Heart right ventricle (tissue), 16 donors: ENCODE measurements around the gene MAGI2. TPM values are rescaled to one million over a fixed set of nuclear protein-coding genes. Genes with fewer than 3 reads are reported as not detected.

Experiments
- ATAC-seq, 8 donors: fragments of 200-7000 bp; cut with Tn5 transposase; one replicate each; pipeline ENCODE4 v1.9.1; 2020; ENCODE audit warnings: mild to moderate bottlenecking in 8 of 8, moderate library complexity in 8 of 8, moderate number of reproducible peaks in 1 of 8
- DNase-seq, 2 donors: peaks; one replicate each; pipeline ENCODE4 v3.0.0-alpha.2; 2020
- H3K27ac ChIP-seq, 10 donors: fragments of 200-600 bp; sonication (generic) in 2 of 10; one replicate each; pipeline versions ENCODE4 v1.5.0 to v1.8.0; 2020 to 2022; ENCODE audit warnings: mild to moderate bottlenecking in 3 of 10
- H3K27me3 ChIP-seq, 7 donors: fragments of 200-600 bp; one replicate each; pipeline ENCODE4 v1.8.0; 2021 to 2022; ENCODE audit warnings: mild to moderate bottlenecking in 2 of 7
- H3K36me3 ChIP-seq, 9 donors: fragments of 200-600 bp; sonication (generic) in 1 of 9; one replicate each; pipeline versions ENCODE4 v1.5.0 to v1.8.0; 2020 to 2022; ENCODE audit warnings: mild to moderate bottlenecking in 2 of 9
- H3K4me1 ChIP-seq, 9 donors: fragments of 200-600 bp; sonication (generic) in 1 of 9; one replicate each; pipeline versions ENCODE4 v1.5.0 to v1.8.0; 2020 to 2022; ENCODE audit warnings: mild to moderate bottlenecking in 4 of 9
- H3K4me3 ChIP-seq, 10 donors: fragments of 200-600 bp; sonication (generic) in 2 of 10; one replicate each; pipeline versions ENCODE4 v1.5.0 to v1.8.0; 2020 to 2022; ENCODE audit warnings: mild to moderate bottlenecking in 7 of 10, moderate library complexity in 2 of 10
- H3K9me3 ChIP-seq, 11 donors: fragments of 200-600 bp in 10 of 11; sonication (generic) in 2 of 11; one replicate each; pipeline versions ENCODE4 v1.5.0 to v1.8.0; 2013 to 2022; ENCODE audit warnings: mild to moderate bottlenecking in 2 of 11, control low read depth in 1 of 11, moderate library complexity in 1 of 11
- WGBS, 2 donors: extraction: QIAGEN DNeasy Blood & Tissue Kit; methylation state at CpG; one replicate each; pipeline ENCODE4 v1.1.7; 2013; ENCODE audit warnings: inconsistent platforms in 1 of 2; 5-methylcytosine and 5-hydroxymethylcytosine counted together
- intact Hi-C, 10 donors: fragments of 100-400 bp; cut with DNase I; formaldehyde crosslinking; loops; one replicate each; pipeline versions ENCODE4 v1.11.1 to v1.14.2; 2022
- polyA plus RNA-seq, 2 donors: library from polyadenylated mRNA; stranded (reverse); fragments of 200-250 nt; gene quantifications; one replicate each; pipeline ENCODE4 v1.2.3, GENCODE V29; 2013
- total RNA-seq, 10 donors: library from RNA; stranded (reverse); fragmentation: NEBNext Ultra II Directional in 3 of 10; extraction: Animal tissue kit (Norgen Biotek cat#: 25700) in 3 of 10; gene quantifications; one replicate each; pipeline versions ENCODE4 v1.2.1 to v1.2.4, GENCODE V29; 2021 to 2023
- TF ChIP-seq, protein P1 (sequence below), 9 donors: fragments of 200-600 bp; sonication (generic) in 2 of 9; IDR thresholded peaks; one replicate each; pipeline versions ENCODE4 v1.5.0 to v1.8.0; 2021 to 2022; ENCODE audit warnings: antibody characterized with exemption in 9 of 9, mild to moderate bottlenecking in 5 of 9, moderate library complexity in 1 of 9
- donor health status: Arrhythmogenic right ventricular cardiomyopathy.
- donor health status: ischemic (EF 13 %, LVEDD 7.1; RV severe dilation, severe dysfunction).
- donor health status: healthy with polysubstance abuse.
- donor health status: DM: no; HTN: yes; CAD: no.
- donor health status: DM: no; HTN: no; CAD: no.
- donor health status: ischemic (EF 25% LVEDD 6.9; RV normal size, moderate dysfunction).
- donor health status: ischemic (EF 25% LVEDD 5.7; RV mildly dilated, moderate dysfunction).
- donor health status: healthy.
- donor health status: DM: yes; HTN: yes; CAD: no.
- donor health status: Ischemic cardiomyopathy.
- donor health status: ischemic (EF 35%, LVEDD 5.7; RV mildly dilated, moderate dysfunction).
- donor health status: nonischemic (EF 11% LVEDD 7.7; RV severe dilation, severe dysfunction).
- donor health status: DM: yes; HTN: yes; CAD: no.
- donor health status: PGD.
- donor health status: ischemic (EF 29% LVEDD 5.4; RV normal size, mild dysfunction).
- donor health status: nonischemic (EF 23%, LVEDD 6.1; RV moderate dilation, normal function).

MAGI2 gene
- total and polyA plus RNA-seq, 12 donors, result 0.83 to 6.0 (median 4.1) TPM

GRCh38 chr7:79337717-79338116, 115.8 kb downstream of the MAGI2 start:
- ATAC-seq, result peak in 2 of 8 donors; percentile 49 to 63
- H3K4me1 ChIP-seq, result peaks cover 0 to 3% (median 0%) of the 10 kb centered on the region in 9 donors
- intact Hi-C loops, result no loop called here
- DNase-seq, result no peak
- 30 to 38% methylated on average over 5 of the region's 5 CpGs for WGBS, 2 donors
- no peaks in the 10 kb centered on the region for H3K27me3 ChIP-seq
- no peak overlapping the region for H3K27ac ChIP-seq
- no peaks in the 10 kb centered on the region for H3K36me3 ChIP-seq
- TF ChIP-seq, protein P1, sequence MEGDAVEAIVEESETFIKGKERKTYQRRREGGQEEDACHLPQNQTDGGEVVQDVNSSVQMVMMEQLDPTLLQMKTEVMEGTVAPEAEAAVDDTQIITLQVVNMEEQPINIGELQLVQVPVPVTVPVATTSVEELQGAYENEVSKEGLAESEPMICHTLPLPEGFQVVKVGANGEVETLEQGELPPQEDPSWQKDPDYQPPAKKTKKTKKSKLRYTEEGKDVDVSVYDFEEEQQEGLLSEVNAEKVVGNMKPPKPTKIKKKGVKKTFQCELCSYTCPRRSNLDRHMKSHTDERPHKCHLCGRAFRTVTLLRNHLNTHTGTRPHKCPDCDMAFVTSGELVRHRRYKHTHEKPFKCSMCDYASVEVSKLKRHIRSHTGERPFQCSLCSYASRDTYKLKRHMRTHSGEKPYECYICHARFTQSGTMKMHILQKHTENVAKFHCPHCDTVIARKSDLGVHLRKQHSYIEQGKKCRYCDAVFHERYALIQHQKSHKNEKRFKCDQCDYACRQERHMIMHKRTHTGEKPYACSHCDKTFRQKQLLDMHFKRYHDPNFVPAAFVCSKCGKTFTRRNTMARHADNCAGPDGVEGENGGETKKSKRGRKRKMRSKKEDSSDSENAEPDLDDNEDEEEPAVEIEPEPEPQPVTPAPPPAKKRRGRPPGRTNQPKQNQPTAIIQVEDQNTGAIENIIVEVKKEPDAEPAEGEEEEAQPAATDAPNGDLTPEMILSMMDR (IDR thresholded peaks at IDR 0.05), result no peak
- H3K4me3 ChIP-seq, result peak overlapping the region in 4 of 10 donors; percentile 12 to 24 (median 18)
- no peaks in the 10 kb centered on the region for H3K9me3 ChIP-seq

DNA sequence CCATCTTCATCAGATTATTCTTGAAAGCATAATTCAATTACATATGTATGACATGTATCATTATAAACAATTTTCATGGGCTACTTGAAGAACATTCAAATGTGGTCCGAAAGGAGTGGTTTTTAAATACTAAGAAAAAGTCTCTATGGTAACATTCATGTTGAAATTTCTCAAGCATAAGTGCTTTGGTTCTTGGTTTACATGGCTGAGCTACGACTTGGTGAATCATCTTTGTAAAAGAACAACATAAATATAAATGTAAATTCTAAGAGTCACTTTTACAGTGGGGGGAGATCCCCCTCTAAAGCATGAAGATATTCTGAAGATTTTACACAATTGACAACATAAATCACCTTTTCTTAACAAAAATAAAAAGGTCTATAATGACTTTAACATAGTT, 118.6 kb downstream of the MAGI2 start:
- Histone ChIP-seq H3K4me1 (peaks cover 0 to 3% (median 0%) of the 10 kb centered on the region in 9 donors), H3K27ac (no peak overlapping the region), H3K36me3 (no peaks in the 10 kb centered on the region), H3K9me3 (no peaks in the 10 kb centered on the region), H3K27me3 (no peaks in the 10 kb centered on the region), H3K4me3 (no peak overlapping the region)
- ATAC-seq (no peak), DNase-seq (no peak)
- TF ChIP-seq, protein P1 (IDR thresholded peaks at IDR 0.05), result no peak
- 74 to 83% methylated on average over 2 of the region's 2 CpGs for WGBS, 2 donors
- intact Hi-C loops, result no loop called here

DNA sequence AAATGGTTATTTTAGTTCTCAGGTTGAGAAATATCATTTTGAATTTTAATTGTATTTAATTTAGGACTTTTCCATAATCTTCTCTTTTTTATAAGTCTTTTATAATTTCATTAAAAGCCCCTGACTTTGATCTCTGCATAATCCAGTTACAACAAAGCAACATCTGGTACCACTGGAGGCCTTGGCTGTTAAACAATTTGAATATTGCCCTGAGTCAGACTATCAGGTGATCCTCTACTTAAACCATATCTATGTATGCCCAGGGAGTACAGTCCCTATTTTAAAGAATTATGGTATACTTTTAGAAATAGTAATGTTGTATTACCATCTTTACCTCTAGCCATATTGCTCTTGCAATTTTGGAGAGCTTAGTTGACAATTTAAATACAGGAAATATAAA, 119.1 kb downstream of the MAGI2 start:
- Histone ChIP-seq H3K4me1 (peaks cover 0 to 3% (median 0%) of the 10 kb centered on the region in 9 donors), H3K9me3 (no peaks in the 10 kb centered on the region), H3K27me3 (no peaks in the 10 kb centered on the region), H3K27ac (no peak overlapping the region), H3K4me3 (no peak overlapping the region), H3K36me3 (no peaks in the 10 kb centered on the region)
- TF ChIP-seq, protein P1 (IDR thresholded peaks at IDR 0.05), result no peak
- intact Hi-C loops, result no loop called here
- ATAC-seq (no peak), DNase-seq (no peak)

DNA sequence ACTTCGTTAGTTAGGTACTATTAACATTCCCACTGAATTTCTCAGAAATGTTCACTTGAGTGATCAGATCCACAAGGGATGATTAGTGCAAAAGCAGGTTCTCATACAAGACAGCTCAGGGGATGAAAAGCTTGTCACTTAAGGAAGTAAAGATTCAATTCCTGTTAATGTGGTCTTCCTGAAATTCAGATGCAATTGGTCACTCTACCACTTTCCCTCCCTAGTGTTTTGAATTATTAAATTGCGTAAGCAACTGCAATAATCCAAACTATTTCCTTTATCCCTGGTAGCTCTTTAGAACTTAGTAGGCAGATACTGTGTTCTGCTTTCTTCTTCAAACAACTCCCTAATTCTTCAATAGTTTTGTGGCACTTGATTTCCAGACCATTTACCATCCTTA, 121.4 kb downstream of the MAGI2 start:
- Histone ChIP-seq H3K27ac (no peak overlapping the region), H3K4me3 (no peak overlapping the region), H3K36me3 (no peaks in the 10 kb centered on the region), H3K9me3 (no peaks in the 10 kb centered on the region), H3K27me3 (no peaks in the 10 kb centered on the region), H3K4me1 (peaks cover 0 to 3% (median 0%) of the 10 kb centered on the region in 9 donors)
- WGBS, 2 donors, result 61 to 65% methylated on average over 2 of the region's 2 CpGs
- intact Hi-C loops, result no loop called here
- TF ChIP-seq, protein P1 (IDR thresholded peaks at IDR 0.05), result no peak
- no peak for ATAC-seq
- no peak for DNase-seq
